ENCODE results near the gene SP140L. TPM values are rescaled to one million over a fixed set of nuclear protein-coding genes. Genes with fewer than 3 reads are reported as not detected.

The SP140L gene
- total and polyA plus RNA-seq, 10 of the 15 experiments (the other 5 are each of a cell fraction or from before 2014, with no cell fraction given): 4.7 to 28.6 (median 15.0) TPM

GRCh38 chr2:230411570-230412370 lies 84.8 kb downstream of the SP140L start:
- Histone ChIP-seq H3K9ac (ENCODE audit: control insufficient read depth, insufficient read depth, low read length) (peak overlapping the region; percentile 86), H4K20me1 (ENCODE audit: control insufficient read depth, insufficient read depth) (no peaks in the 10 kb centered on the region), H3K36me3 (ENCODE audit: control insufficient read depth in 2 of 2, insufficient read depth in 2 of 2, low read length in 1 of 2) (no peaks in the 10 kb centered on the region), H3K27ac (ENCODE audit: control insufficient read depth, insufficient read depth) (peak overlapping the region; percentile 79), H2AFZ (ENCODE audit: control insufficient read depth, low read depth, low read length) (peak overlapping the region; percentile 91), H3K27me3 (replicated peaks in 1 of 2; ENCODE audit: control insufficient read depth in 2 of 2, insufficient read depth in 2 of 2, low read length in 1 of 2) (no peaks in the 10 kb centered on the region), H3K4me3 (peak overlapping the region; percentile 77), H3K9me3 (replicated peaks; ENCODE audit: control insufficient read depth, insufficient read depth, low read length) (no peaks in the 10 kb centered on the region), H3K79me2 (ENCODE audit: control insufficient read depth, insufficient read depth, low read length) (peaks cover 20% of the 10 kb centered on the region), H3K4me2 (ENCODE audit: control insufficient read depth, insufficient read depth) (peak overlapping the region; percentile 99), H3K4me1 (ENCODE audit: control insufficient read depth, insufficient read depth, low read length) (peaks cover 35% of the 10 kb centered on the region)
- intact Hi-C loops (cut with micrococcal nuclease; ENCODE audit: unreplicated experiment): loop anchor here (10.0 kb wide), 1 partner anchor 303 kb away; the partner anchor contains the start of gene CAB39
- ChIA-PET POLR2A (interaction anchor here (1.4 kb wide), 1 partner anchor 59 kb away, joined by 3 read pairs; no protein-coding TSS in a partner anchor), CTCF (interaction anchor here (0.7 to 1.2 kb wide), 4 partner anchors 82 to 632 kb away, joined by 3 to 4 read pairs (median 4); partner anchors contain the start of gene SP140L), RAD21 (ENCODE audit: unreplicated experiment) (interaction anchor here (0.9 to 2.0 kb wide), 5 partner anchors 10 to 209 kb away, joined by 3 to 6 read pairs (median 3); partner anchors contain the start of gene SP140L), SMC1A (ENCODE audit: uncharacterized antibody, unreplicated experiment) (interaction anchor here (1.0 to 2.6 kb wide), 9 partner anchors 9 to 203 kb away, joined by 3 to 8 read pairs (median 4); no protein-coding TSS in a partner anchor)
- 1% methylated on average over 32 of the region's 57 CpGs for WGBS (ENCODE audit: insufficient coverage, insufficient replicate concordance, low lambda C conversion rate, missing lambda C conversion rate)
- ATAC-seq: peak; percentile 77
- no peak for FAIRE-seq
- no TSS peak for BruUV-seq (replicated peaks)
- DNase-seq (ENCODE audit: low read depth, low spot score): no peak
- in situ Hi-C loops (cut with MboI): no loop called here
- TF ChIP-seq NR2C2 (IDR thresholded peaks at IDR 0.05; ENCODE audit: borderline replicate concordance, control insufficient read depth, insufficient read length, low read depth): no peak
- TF ChIP-seq RB1 (IDR thresholded peaks at IDR 0.05; ENCODE audit: borderline replicate concordance): no peak; the same call in none of the 2 replicates
- TF ChIP-seq KLF5 (IDR thresholded peaks at IDR 0.05; ENCODE audit: partially characterized antibody): peak; percentile 50
- TF ChIP-seq YY1 (IDR thresholded peaks at IDR 0.05; ENCODE audit: low read depth, low read length): no peak
- peak in 1 of 2 experiments; percentile 95; a peak in 2 of 3 replicates for TF ChIP-seq EGR1 (IDR thresholded peaks at IDR 0.05; ENCODE audit: borderline replicate concordance in 1 of 2, low read depth in 2 of 2, low read length in 2 of 2)
- TF ChIP-seq ZBED1 (IDR thresholded peaks at IDR 0.05; ENCODE audit: borderline replicate concordance): no peak
- TF ChIP-seq SMAD5 (IDR thresholded peaks at IDR 0.05; ENCODE audit: low read depth): no peak; the same call in 1 of the 2 replicates
- TF ChIP-seq BCL11A (IDR thresholded peaks at IDR 0.05; ENCODE audit: low read depth, low read length): no peak
- no peak for TF ChIP-seq TCF12 (IDR thresholded peaks at IDR 0.05; ENCODE audit: low read depth, low read length)
- no peak for TF ChIP-seq ZNF622 (IDR thresholded peaks at IDR 0.05)
- TF ChIP-seq ZNF207 (IDR thresholded peaks at IDR 0.05; ENCODE audit: borderline replicate concordance): no peak
- TF ChIP-seq NR2C1 (IDR thresholded peaks at IDR 0.05): no peak
- peak; percentile 89; the same call in 1 of the 2 replicates for TF ChIP-seq ASH2L (IDR thresholded peaks at IDR 0.05; ENCODE audit: borderline replicate concordance, low read depth)
- TF ChIP-seq NRF1 (conservative IDR thresholded peaks at IDR 0.05; ENCODE audit: low read depth, low read length): no peak
- TF ChIP-seq ELK1 (IDR thresholded peaks at IDR 0.05; ENCODE audit: low read depth, low read length): no peak
- no peak for TF ChIP-seq MYC (IDR thresholded peaks at IDR 0.05; ENCODE audit: insufficient read depth, insufficient read length, insufficient replicate concordance, low read length, severe bottlenecking)
- no peak for TF ChIP-seq CTCF (IDR thresholded peaks at IDR 0.05 in 2 of 3, conservative IDR thresholded peaks at IDR 0.05 in 1 of 3; ENCODE audit: control insufficient read depth in 2 of 3, extremely low read depth in 1 of 3, insufficient read depth in 1 of 3, low read depth in 3 of 3, low read length in 3 of 3)
- TF ChIP-seq RUNX3 (IDR thresholded peaks at IDR 0.05; ENCODE audit: low read length): peak; percentile 32; the same call in 1 of the 2 replicates
- peak; percentile 69 for TF ChIP-seq BACH1 (IDR thresholded peaks at IDR 0.05; ENCODE audit: borderline replicate concordance)
- TF ChIP-seq POLR2A (IDR thresholded peaks at IDR 0.05; ENCODE audit: low read depth, low read length): peak; percentile 84
- TF ChIP-seq ETV6 (conservative IDR thresholded peaks at IDR 0.05 in 1 of 2, IDR thresholded peaks at IDR 0.05 in 1 of 2; ENCODE audit: borderline replicate concordance in 1 of 2, low read depth in 1 of 2): no peak

All from GM12878 (cell line).